ENCODE measurements around the gene SUGCT.
"Not testable (repeated sequence)": the region's sequence is repeated elsewhere in the genome, so short reads cannot be mapped to it uniquely, and the experiment has no call there.

The SUGCT gene

GRCh38 chr7:40587419-40587818, 452.6 kb downstream of the SUGCT start:
- no peak for TF ChIP-seq CTCF (IDR thresholded peaks at IDR 0.05; ENCODE audit: low read depth, low read length, missing control alignments)
- no peak for DNase-seq (ENCODE audit: low read depth)
- no peak overlapping the region for H3K4me3 ChIP-seq (ENCODE audit: low read depth, low read length)
- in situ Hi-C loops (cut with HindIII; ENCODE audit: low sequenced_read_pairs), result no loop called here

- TF ChIP-seq CTCF (IDR thresholded peaks at IDR 0.05; ENCODE audit: low read depth, low read length, missing control alignments), result no peak
- H3K4me3 ChIP-seq (ENCODE audit: low read depth, low read length), result no peak overlapping the region
- in situ Hi-C loops (cut with HindIII; ENCODE audit: low sequenced_read_pairs), result no loop called here
- no peak for DNase-seq (ENCODE audit: low read depth)
Observed at GRCh38 chr7:40595129-40595528, 460.3 kb downstream of the SUGCT start.

GRCh38 chr7:40595832-40596231, 461.0 kb downstream of the SUGCT start:
- in situ Hi-C loops (cut with HindIII; ENCODE audit: low sequenced_read_pairs), result no loop called here
- no peak overlapping the region for H3K4me3 ChIP-seq (ENCODE audit: low read depth, low read length)
- no peak for DNase-seq (ENCODE audit: low read depth)
- no peak for TF ChIP-seq CTCF (IDR thresholded peaks at IDR 0.05; ENCODE audit: low read depth, low read length, missing control alignments)

- H3K4me3 ChIP-seq (ENCODE audit: low read depth, low read length), result no peak overlapping the region
- DNase-seq (ENCODE audit: low read depth), result no peak
- in situ Hi-C loops (cut with HindIII; ENCODE audit: low sequenced_read_pairs), result no loop called here
- no peak for TF ChIP-seq CTCF (IDR thresholded peaks at IDR 0.05; ENCODE audit: low read depth, low read length, missing control alignments)
Observed at GRCh38 chr7:40597517-40597916, 462.7 kb downstream of the SUGCT start.

GRCh38 chr7:40598915-40599314, 464.1 kb downstream of the SUGCT start:
- H3K4me3 ChIP-seq (ENCODE audit: low read depth, low read length), result no peak overlapping the region
- DNase-seq (ENCODE audit: low read depth), result no peak
- TF ChIP-seq CTCF (IDR thresholded peaks at IDR 0.05; ENCODE audit: low read depth, low read length, missing control alignments), result no peak
- in situ Hi-C loops (cut with HindIII; ENCODE audit: low sequenced_read_pairs), result no loop called here

- H3K4me3 ChIP-seq (ENCODE audit: low read depth, low read length), result no peak overlapping the region
- in situ Hi-C loops (cut with HindIII; ENCODE audit: low sequenced_read_pairs), result no loop called here
- no peak for TF ChIP-seq CTCF (IDR thresholded peaks at IDR 0.05; ENCODE audit: low read depth, low read length, missing control alignments)
- no peak for DNase-seq (ENCODE audit: low read depth)
Observed at GRCh38 chr7:40599836-40600235, 465.0 kb downstream of the SUGCT start.

- DNase-seq (ENCODE audit: low read depth); H3K4me3 ChIP-seq (ENCODE audit: low read depth, low read length); in situ Hi-C loops (cut with HindIII; ENCODE audit: low sequenced_read_pairs): not testable (repeated sequence)
Observed at GRCh38 chr7:40602351-40602750, 467.5 kb downstream of the SUGCT start.

Measured in astrocyte of the cerebellum (primary cell).